PC-3 (cell line): ENCODE results near the gene GIPC3.

ENCODE experiments used
- CTCF ChIP-seq: fragments of 300-600 bp; sonication (generic); conservative IDR thresholded peaks from 2 replicates; pipeline ENCODE4 v1.5.1; 2017; ENCODE audit warnings: antibody characterized with exemption, low read depth, mild to moderate bottlenecking, low read length
- EZH2 ChIP-seq: fragments of 300-600 bp; sonication (generic); IDR thresholded peaks from one replicate; pipeline ENCODE4 v1.6.1; 2017; ENCODE audit warnings: antibody characterized with exemption, mild to moderate bottlenecking, low read length; ENCODE audit not compliant: unreplicated experiment
- EZH2phosphoT487 ChIP-seq: fragments of 300-600 bp; sonication (generic); IDR thresholded peaks from 2 replicates; pipeline ENCODE4 v1.6.1; 2018; ENCODE audit warnings: mild to moderate bottlenecking, antibody characterized with exemption, low read length, borderline replicate concordance

GRCh38 chr19:3586127-3586626 is 899 bp downstream of the GIPC3 start:
- TF ChIP-seq CTCF (peak; percentile 62), EZH2 (no peak), EZH2phosphoT487 (no peak)
